GM12878 (cell line): ENCODE measurements around the gene FBXL16. TPM values are rescaled to one million over a fixed set of nuclear protein-coding genes. Genes with fewer than 3 reads are reported as not detected.

Source experiments
- ATAC-seq: fragments of 200-7000 bp; cut with Tn5 transposase; 3 replicates; pipeline ENCODE4 v1.9.1; 2020; ENCODE audit warnings: mild to moderate bottlenecking, moderate library complexity
- BruUV-seq: library from RNA; stranded (reverse); fragments of 400-500 nt; replicated peaks from 2 replicates; lab custom pipeline; 2021; lab: Mats Ljungman, UMichigan
- CTCF ChIA-PET: fragments of 300-600 bp; sonication (Branson Sonifier 250); formaldehyde crosslinking; extraction: SDS; loops from one replicate; lab custom pipeline; 2021; ENCODE audit warnings: inconsistent platforms; lab: Yijun Ruan, JAX
- POLR2A ChIA-PET: fragments of 350-600 bp; formaldehyde crosslinking; extraction: SDS; loops from one replicate; lab custom pipeline; 2021; ENCODE audit warnings: inconsistent platforms; lab: Charles Lee
- RAD21 ChIA-PET: fragments of 300-600 bp; sonication (Branson Sonifier 250); formaldehyde crosslinking; loops from one replicate; lab custom pipeline; 2023; ENCODE audit warnings: antibody characterized with exemption; ENCODE audit not compliant: unreplicated experiment; lab: Charles Lee
- SMC1A ChIA-PET: fragments of 300-600 bp; sonication (Branson Sonifier 250); formaldehyde crosslinking; loops from one replicate; lab custom pipeline; 2023; ENCODE audit not compliant: unreplicated experiment, uncharacterized antibody; lab: Charles Lee
- DNase-seq: peaks from one replicate; pipeline ENCODE4 v3.0.0-alpha.2; 2011; ENCODE audit warnings: low read depth, low spot score
- FAIRE-seq: peaks from 3 replicates; lab custom pipeline; 2011; peaks lifted over from hg19 to GRCh38; lab: Jason Lieb, UNC
- H2AFZ ChIP-seq: 2 replicates; pipeline ENCODE4 v1.6.0; 2011; ENCODE audit warnings: low read depth, low read length, control low read depth; ENCODE audit not compliant: control insufficient read depth
- H3K27ac ChIP-seq: 2 replicates; pipeline ENCODE4 v1.5.1; 2011; ENCODE audit warnings: control low read depth; ENCODE audit not compliant: control insufficient read depth, insufficient read depth
- H3K27me3 ChIP-seq, 2 experiments: replicated peaks in 1 of 2; 2 replicates each; pipeline versions ENCODE4 v1.6.0 to v1.6.1; 2011; ENCODE audit warnings: low read length in 1 of 2; ENCODE audit not compliant: control insufficient read depth in 2 of 2, insufficient read depth in 2 of 2
- H3K36me3 ChIP-seq, 2 experiments: 2 replicates each; pipeline ENCODE4 v1.5.1; 2011; ENCODE audit warnings: low read length in 1 of 2; ENCODE audit not compliant: control insufficient read depth in 2 of 2, insufficient read depth in 2 of 2
- H3K4me1 ChIP-seq: 2 replicates; pipeline ENCODE4 v1.6.1; 2011; ENCODE audit warnings: mild to moderate bottlenecking, low read length, moderate library complexity, mixed read lengths; ENCODE audit not compliant: control insufficient read depth, insufficient read depth
- H3K4me2 ChIP-seq: 2 replicates; pipeline ENCODE4 v1.6.0; 2011; ENCODE audit warnings: control low read depth; ENCODE audit not compliant: control insufficient read depth, insufficient read depth
- H3K4me3 ChIP-seq: fragments of 200-600 bp; sonication (generic); 2 replicates; pipeline ENCODE4 v1.5.1; 2016
- H3K79me2 ChIP-seq: 2 replicates; pipeline ENCODE4 v1.6.0; 2011; ENCODE audit warnings: low read length; ENCODE audit not compliant: control insufficient read depth, insufficient read depth
- H3K9ac ChIP-seq: 2 replicates; pipeline ENCODE4 v1.8.0; 2011; ENCODE audit warnings: low read length, control low read depth, mixed read lengths; ENCODE audit not compliant: control insufficient read depth, insufficient read depth
- H3K9me3 ChIP-seq: replicated peaks from 3 replicates; pipeline ENCODE4 v1.5.1; 2011; ENCODE audit warnings: mild to moderate bottlenecking, low read length; ENCODE audit not compliant: control insufficient read depth, insufficient read depth
- H4K20me1 ChIP-seq: 2 replicates; pipeline ENCODE4 v1.6.0; 2011; ENCODE audit not compliant: control insufficient read depth, insufficient read depth
- NR2F1 ChIP-seq: fragments of 450-650 bp; conservative IDR thresholded peaks from 2 replicates; pipeline ENCODE4 v1.6.1; 2017; ENCODE audit warnings: mild to moderate bottlenecking
- STAT1 ChIP-seq: fragments of 450-650 bp; conservative IDR thresholded peaks from 2 replicates; pipeline ENCODE4 v1.6.1; 2014; ENCODE audit warnings: antibody characterized with exemption, mild to moderate bottlenecking
- ZNF207 ChIP-seq: fragments of 450-650 bp; IDR thresholded peaks from 2 replicates; pipeline ENCODE4 v1.6.1; 2014; ENCODE audit warnings: antibody characterized with exemption, mild to moderate bottlenecking, borderline replicate concordance
- WGBS: methylation state at CpG from one replicate; pipeline ENCODE4 v1.1.6; 2016; ENCODE audit warnings: low lambda C conversion rate; ENCODE audit not compliant: insufficient replicate concordance, insufficient coverage; ENCODE audit errors: missing lambda C conversion rate; 5-methylcytosine and 5-hydroxymethylcytosine counted together
- in situ Hi-C: fragments of 300-500 bp; cut with MboI; formaldehyde crosslinking; loops from 9 replicates; pipeline ENCODE4 v1.14.3; 2018; ENCODE audit warnings: mixed read lengths
- intact Hi-C: fragments of 100-400 bp; cut with micrococcal nuclease; formaldehyde crosslinking; loops from one replicate; pipeline ENCODE4 v1.14.2; 2022; ENCODE audit not compliant: unreplicated experiment
- polyA plus RNA-seq, 11 experiments: library from polyadenylated mRNA; depleted of rRNA in 4 of 11; unstranded in 6 of 11; stranded (reverse) in 5 of 11; fragments of >200 nt; fragmentation: Nextera tagmentation in 4 of 11; fragmentation: Illumina TruSeq in 1 of 11; extraction: Ambion mirVana in 4 of 11; extraction: Trizol in 1 of 11; gene quantifications; 1 replicate in 1 of 11; 2 replicates in 10 of 11; pipeline versions ENCODE4 v1.2.1 to v1.2.3, GENCODE V29; 2011 to 2016; ENCODE audit warnings: inconsistent platforms in 2 of 11, missing spikeins in 2 of 11, low read depth in 1 of 11
- total RNA-seq, 4 experiments: library from RNA; depleted of rRNA in 3 of 4; stranded (reverse); fragments of >200 nt in 3 of 4; fragmentation: Illumina TruSeq in 1 of 4; extraction: Trizol in 1 of 4; gene quantifications; 2 replicates each; pipeline versions ENCODE4 v1.2.1 to v1.2.3, GENCODE V29; 2013 to 2021

The FBXL16 gene
- total and polyA plus RNA-seq, 10 of the 15 experiments (the other 5 are each of a cell fraction or from before 2014, with no cell fraction given), result 0.13 to 1.4 (median 0.24) TPM

DNA sequence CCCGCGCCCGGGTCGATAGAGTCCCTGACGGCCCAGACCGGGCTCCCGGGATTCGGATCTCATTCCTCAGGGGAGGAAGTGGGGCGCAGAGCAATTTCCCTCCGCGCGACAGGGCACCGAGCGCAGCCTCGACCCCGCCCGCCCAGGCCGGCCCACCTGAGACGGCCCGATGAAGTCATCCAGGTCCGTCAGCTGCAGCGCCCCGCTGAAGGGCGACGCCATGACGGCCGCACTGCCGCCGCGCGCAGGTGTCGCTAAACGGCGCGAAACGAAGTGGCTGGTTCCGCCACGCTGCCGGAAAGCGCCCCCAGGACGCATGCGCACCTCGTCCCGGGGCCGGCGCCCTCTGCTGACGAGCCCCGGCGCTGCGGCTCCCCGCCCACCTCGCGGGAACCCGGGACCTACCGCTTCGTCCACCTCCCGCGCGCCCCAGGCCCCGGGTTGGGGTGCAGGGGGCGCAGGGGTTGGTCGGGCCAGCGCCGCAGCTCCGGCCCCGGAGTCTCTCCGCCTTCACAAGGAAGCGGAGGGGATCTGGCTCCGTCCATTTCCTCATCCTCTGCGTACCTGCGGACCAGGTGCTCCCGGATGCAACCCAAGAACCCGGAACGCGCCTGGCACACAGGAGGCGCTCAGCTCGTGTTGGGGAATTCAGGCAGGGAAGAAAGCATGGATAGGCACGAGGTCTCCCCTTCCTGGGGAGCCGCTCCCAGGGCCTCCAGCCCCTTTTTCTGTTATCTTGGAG is 35.3 kb upstream of the FBXL16 start, which contains the start of gene CIAO3 (continued):
- peak; percentile 90 for TF ChIP-seq ZNF207

DNA sequence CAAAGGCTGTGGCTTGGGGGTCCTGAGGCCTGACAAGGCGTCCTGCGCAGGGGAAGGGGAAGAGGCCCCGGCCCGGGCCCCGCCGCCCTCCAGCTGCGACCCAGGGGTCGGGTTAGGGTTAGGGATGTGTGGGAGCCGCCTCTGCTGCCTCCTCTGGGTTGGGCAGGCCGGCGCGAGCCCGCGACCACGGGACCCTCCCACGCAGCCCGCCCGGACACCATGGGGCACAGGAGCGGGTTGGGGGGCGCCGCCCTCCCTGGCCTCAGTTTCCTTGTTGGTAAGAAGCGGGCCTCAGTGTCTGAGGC is 34.8 kb upstream of the FBXL16 start:
- no peaks in the 10 kb centered on the region for H4K20me1 ChIP-seq
- H3K9me3 ChIP-seq, result no peaks in the 10 kb centered on the region
- ChIA-PET SMC1A (no interaction called here), POLR2A (interaction anchor here (3.4 to 7.3 kb wide), 2 partner anchors 13 to 20 kb away, joined by 16 to 60 read pairs; partner anchors contain the start of genes ANTKMT, CCDC78 and HAGHL)
- no peak for FAIRE-seq
- no TSS peak for BruUV-seq
- ATAC-seq, result peak; percentile 39
- H3K4me3 ChIP-seq, result peak overlapping the region; percentile 90
- WGBS, result 0% methylated on average over 7 of the region's 22 CpGs
- H3K4me1 ChIP-seq, result peaks cover 33% of the 10 kb centered on the region
- H2AFZ ChIP-seq, result peak overlapping the region; percentile 42
- TF ChIP-seq STAT1, result no peak
- TF ChIP-seq NR2F1, result peak; percentile 75
- TF ChIP-seq, all 136 proteins: peak for 1
- intact Hi-C loops (loop anchor here (2.0 to 5.0 kb wide), 2 partner anchors 20 to 47 kb away; partner anchors contain the start of genes ANTKMT, CHTF18 and RPUSD1), in situ Hi-C loops (loop anchor here (5.0 kb wide), 1 partner anchor 47 kb away; the partner anchor contains the start of genes CHTF18 and RPUSD1)
- Histone ChIP-seq H3K79me2 (peaks cover 16% of the 10 kb centered on the region), H3K27ac (peak overlapping the region; percentile 76), H3K36me3 (peaks cover 0 to 4% of the 10 kb centered on the region in 2 experiments; a peak in 2 of 4 replicates), H3K27me3 (no peaks in the 10 kb centered on the region), H3K9ac (peak overlapping the region; percentile 93), H3K4me2 (peak overlapping the region; percentile 90)
- RAD21 ChIA-PET, result no interaction called here
- no peak for DNase-seq
- CTCF ChIA-PET, result interaction anchor here (0.7 to 2.2 kb wide), 6 partner anchors 11 to 28 kb away, joined by 3 to 10 read pairs (median 5); partner anchors contain the start of gene METRN
